Adipose tissue (tissue), 3 donors: ENCODE measurements around the gene TM9SF4. TPM values are rescaled to one million over a fixed set of nuclear protein-coding genes. Genes with fewer than 3 reads are reported as not detected.
"Not testable (repeated sequence)": the region's sequence is repeated elsewhere in the genome, so short reads cannot be mapped to it uniquely, and the experiment has no call there.

Experiments used
- H3K27ac ChIP-seq: one replicate; pipeline ENCODE4 v1.5.1; 2013; ENCODE audit warnings: low read depth, low read length
- WGBS, 3 donors: extraction: QIAGEN DNeasy Blood & Tissue Kit; methylation state at CpG; one replicate each; pipeline ENCODE4 v1.1.7; 2013; 5-methylcytosine and 5-hydroxymethylcytosine counted together
- polyA plus RNA-seq, 3 donors: library from polyadenylated mRNA; stranded (reverse); fragments of 200-250 nt; gene quantifications; one replicate each; pipeline ENCODE4 v1.2.3, GENCODE V29; 2013
- donor health status: healthy with polysubstance abuse.
- donor health status: Bipolar disorder and iron deficiency.
- donor health status: healthy.

TM9SF4 gene
- polyA plus RNA-seq, 3 donors = 13.7 to 25.9 (median 19.2) TPM

GRCh38 chr20:32193996-32194395 is 84.5 kb downstream of the TM9SF4 start:
- 72 to 78% (median 77%) methylated on average over 6 of the region's 6 CpGs for WGBS, 3 donors
- H3K27ac ChIP-seq = no peak overlapping the region

- H3K27ac ChIP-seq = no peak overlapping the region
- 32 to 82% (median 75%) methylated on average over 7 of the region's 7 CpGs for WGBS, 3 donors
These were observed 86.1 kb downstream of the TM9SF4 start for GRCh38 chr20:32195581-32195980.

- H3K27ac ChIP-seq = not testable (repeated sequence)
- WGBS, 3 donors = 93 to 96% (median 94%) methylated on average over 10 to 11 of the region's 11 CpGs
These were observed 87.1 kb downstream of the TM9SF4 start for GRCh38 chr20:32196613-32197012.

- WGBS, 3 donors = 86 to 91% (median 90%) methylated on average over 20 of the region's 20 CpGs
These were observed 87.6 kb downstream of the TM9SF4 start for GRCh38 chr20:32197136-32197535.

DNA sequence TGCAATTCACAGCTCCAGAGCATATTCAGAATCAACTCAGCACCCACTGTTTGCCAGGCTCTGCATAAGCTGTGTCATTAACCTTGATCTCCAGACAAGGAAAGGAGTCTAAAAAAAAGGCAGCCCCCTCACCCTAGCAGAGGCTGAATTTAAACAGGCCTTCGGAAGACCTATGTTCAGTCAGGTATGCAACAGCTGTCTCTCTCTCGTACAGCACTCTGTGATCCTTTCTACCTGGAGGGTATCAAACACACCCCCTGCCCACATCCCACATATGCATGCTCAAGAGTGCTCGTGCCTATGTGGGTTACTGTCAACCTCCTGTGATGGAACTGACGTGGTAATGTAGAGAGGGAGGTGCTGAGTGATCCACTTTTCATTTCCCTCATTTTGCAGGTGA is 89.5 kb downstream of the TM9SF4 start:
- WGBS, 3 donors = 51 to 91% (median 83%) methylated on average over 4 of the region's 4 CpGs
- H3K27ac ChIP-seq = no peak overlapping the region

More at GRCh38 chr20:32197136-32197535, 87.6 kb downstream of the TM9SF4 start:
- not testable (repeated sequence) for H3K27ac ChIP-seq

DNA sequence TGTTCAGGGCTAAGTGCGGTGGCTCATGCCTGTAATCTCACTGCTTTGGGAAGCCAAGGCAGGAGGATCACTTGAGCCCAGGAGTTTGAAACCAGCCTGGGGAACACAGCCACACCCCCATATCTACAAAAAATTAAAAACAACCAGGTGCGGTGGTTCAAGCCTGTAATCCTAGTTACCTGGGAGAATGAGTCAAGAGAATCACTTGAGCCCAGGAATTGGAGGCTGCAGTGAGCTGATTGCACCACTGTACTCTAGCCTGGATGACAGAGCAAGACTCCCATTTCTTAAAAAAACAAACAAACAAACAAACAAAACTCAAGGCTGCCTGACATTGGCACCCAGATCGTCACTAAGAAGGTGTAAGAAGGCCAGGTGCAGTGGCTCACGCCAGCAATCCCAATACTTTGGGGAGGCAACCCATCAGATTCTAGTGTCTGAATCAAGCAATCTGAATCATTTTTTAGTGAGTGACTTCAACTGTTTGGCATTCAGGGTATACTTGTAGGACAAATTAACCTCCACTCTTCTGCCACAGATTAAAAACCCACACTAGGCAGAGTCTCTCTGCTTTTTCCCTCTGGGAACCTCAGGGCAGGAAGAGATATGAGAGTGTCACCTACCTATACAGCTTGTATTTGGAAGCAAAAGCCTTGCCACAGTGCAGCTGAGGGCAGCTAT is 91.9 kb downstream of the TM9SF4 start:
- no peak overlapping the region for H3K27ac ChIP-seq
- WGBS, 3 donors = 72 to 93% (median 91%) methylated on average over 4 of the region's 4 CpGs

- no peak overlapping the region for H3K27ac ChIP-seq
- WGBS, 3 donors = 48 to 63% (median 59%) methylated on average over 8 of the region's 8 CpGs
These were observed 92.5 kb downstream of the TM9SF4 start for GRCh38 chr20:32201977-32202363.

- WGBS, 3 donors = 38 to 65% (median 65%) methylated on average over 11 of the region's 11 CpGs
- H3K27ac ChIP-seq = no peak overlapping the region
These were observed 94.1 kb downstream of the TM9SF4 start for GRCh38 chr20:32203356-32204204.

- WGBS, 3 donors = 18 to 56% (median 50%) methylated on average over 4 of the region's 4 CpGs
These were observed 94.9 kb downstream of the TM9SF4 start for GRCh38 chr20:32204205-32205109.

GRCh38 chr20:32205110-32205842 is 95.8 kb downstream of the TM9SF4 start:
- 39 to 47% (median 43%) methylated on average over 5 of the region's 5 CpGs for WGBS, 3 donors
- H3K27ac ChIP-seq = no peak overlapping the region

More at GRCh38 chr20:32204205-32205109, 94.9 kb downstream of the TM9SF4 start:
- no peak overlapping the region for H3K27ac ChIP-seq

DNA sequence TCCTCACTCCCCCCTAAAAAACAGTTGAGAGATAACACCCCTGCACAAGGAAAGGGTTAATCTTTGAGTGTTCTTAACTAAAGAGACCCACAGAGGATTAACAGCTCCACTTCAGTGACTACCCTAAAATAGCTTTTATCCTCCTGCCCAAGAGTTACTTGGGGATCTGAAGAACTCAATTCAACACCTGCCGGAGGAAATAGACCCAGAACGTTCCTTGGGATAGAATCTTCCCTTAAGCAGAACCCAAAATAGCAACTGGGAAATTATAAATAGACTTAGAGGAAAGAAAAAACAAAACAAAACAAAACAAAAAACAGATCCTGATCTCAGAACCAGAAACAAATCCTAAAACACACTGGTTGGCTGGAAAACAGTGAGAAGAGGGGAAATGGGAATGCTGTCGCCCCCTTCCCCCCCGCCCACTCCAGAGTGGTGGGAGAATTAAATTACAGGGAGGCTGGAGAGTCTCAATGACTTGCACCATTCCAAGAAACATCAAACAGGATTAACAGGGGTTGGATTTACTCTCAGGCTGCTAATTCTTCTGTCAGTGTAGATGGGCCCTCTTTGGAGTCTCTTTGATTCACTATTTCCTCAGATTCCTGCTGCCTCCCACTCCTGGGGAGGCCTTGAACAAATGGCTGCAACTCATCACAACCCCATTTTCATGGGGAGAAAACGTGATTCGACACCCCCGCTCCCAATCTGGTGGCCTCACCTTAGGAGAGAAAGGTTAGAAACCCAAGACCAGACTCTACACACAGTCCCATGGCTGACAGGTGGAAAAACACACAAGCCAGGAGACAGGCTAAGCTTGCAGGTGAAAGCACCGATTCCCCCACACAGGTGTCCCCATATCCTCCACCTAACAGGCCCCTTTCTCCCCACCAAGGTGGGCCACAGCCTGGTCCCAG is 96.6 kb downstream of the TM9SF4 start:
- H3K27ac ChIP-seq = no peak overlapping the region
- WGBS, 3 donors = 21 to 50% (median 48%) methylated on average over 8 of the region's 8 CpGs

DNA sequence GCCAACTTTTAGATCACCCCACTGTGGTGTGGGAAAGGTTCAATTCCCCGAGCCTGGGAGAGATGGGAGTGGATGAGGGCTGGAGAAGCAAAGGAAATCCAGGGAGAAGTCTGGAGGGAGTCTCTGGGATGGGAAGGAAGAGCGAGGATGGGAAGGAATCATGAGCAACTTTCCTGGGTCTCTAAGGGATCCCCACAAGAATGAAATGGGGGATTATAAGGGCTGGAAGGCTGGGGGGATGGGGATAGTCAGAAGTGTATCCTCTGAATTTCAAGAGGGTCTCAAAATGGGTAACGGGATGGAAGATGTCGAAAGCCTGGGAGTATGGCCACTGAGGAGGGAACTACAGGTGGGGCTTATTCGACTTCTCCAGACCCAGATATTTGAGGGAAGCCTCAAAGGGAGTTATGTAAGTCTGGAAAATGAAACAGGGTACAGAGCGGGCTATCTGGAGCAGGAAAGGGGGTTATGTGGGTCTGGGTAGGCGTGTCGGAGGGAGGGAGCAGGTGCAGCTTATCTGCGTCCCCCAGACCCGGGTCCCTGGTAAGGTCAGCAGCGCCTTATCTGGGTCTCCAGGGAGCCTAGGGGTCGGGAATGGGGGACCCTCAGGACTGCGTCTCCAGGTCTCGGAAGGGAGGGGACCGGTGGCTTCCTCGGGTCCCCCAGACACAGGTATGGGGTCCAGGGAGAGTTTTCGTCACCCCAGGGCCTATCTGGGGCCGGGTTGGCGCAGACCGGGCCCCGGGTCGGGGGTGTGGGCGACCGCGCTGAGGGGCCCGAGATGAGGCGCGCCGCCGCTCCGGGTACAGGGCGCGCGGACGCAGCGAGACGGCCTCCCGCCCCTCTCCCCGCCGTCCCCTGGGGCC is 97.5 kb downstream of the TM9SF4 start:
- WGBS, 3 donors = 2 to 4% (median 3%) methylated on average over 30 to 40 of the region's 40 CpGs
- no peak overlapping the region for H3K27ac ChIP-seq

GRCh38 chr20:32207626-32208498 is 98.3 kb downstream of the TM9SF4 start, which contains the start of the genes PLAGL2 and POFUT1:
TSS of gene PLAGL2 (minus strand) at chr20:32207743. CDS start at chr20:32202178, 5,565 bp downstream.
TSS of gene POFUT1 (plus strand) at chr20:32207880. CDS start at chr20:32207942, 62 bp downstream.
- 1 to 2% (median 1%) methylated on average over 57 to 73 of the region's 74 CpGs for WGBS, 3 donors
- H3K27ac ChIP-seq = no peak within 1 kb of the TSS

DNA sequence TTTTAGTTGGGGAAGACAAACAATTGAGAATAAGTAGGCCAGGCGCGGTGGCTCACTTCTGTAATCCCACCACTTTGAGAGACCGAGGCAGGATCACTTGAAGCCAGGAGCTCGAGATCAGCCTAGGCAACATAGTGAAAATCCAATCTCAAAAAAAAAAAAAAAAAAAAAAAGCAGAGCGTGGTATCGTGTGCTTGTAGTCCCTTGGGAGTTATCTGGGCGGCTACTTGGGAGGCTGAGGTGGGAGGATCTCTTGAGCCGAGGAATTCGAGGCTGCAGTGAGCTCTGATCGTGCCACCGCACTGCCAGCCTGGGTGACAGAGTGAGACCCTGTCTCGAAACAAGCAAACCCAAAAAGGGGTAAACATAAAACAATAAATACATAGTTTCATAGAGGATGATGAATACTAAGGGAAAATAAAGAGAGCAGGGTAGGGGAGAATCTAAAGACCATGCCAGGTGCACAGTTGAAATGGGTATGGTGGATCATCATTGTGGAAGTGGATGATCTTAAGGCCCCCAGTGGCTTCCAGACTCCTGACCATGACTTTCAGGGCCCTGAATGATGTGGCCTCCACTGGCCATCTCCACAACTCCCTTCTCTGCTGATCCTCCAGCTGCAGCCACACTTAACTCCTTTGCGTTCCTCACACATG is 99.1 kb downstream of the TM9SF4 start:
- 55 to 66% (median 63%) methylated on average over 11 to 13 of the region's 13 CpGs for WGBS, 3 donors

More for the DNA sequence above, 99.1 kb downstream of the TM9SF4 start:
- H3K27ac ChIP-seq = no peak overlapping the region
